Suprapubic skin (tissue), 4 donors: ENCODE measurements around the gene TRIM25. TPM values are rescaled to one million over a fixed set of nuclear protein-coding genes. Genes with fewer than 3 reads are reported as not detected.
A peak's percentile ranks its signal among the peaks of the same experiment; 100 is the strongest.
"Not testable (repeated sequence)": the region's sequence is repeated elsewhere in the genome, so short reads cannot be mapped to it uniquely, and the experiment has no call there.

Source experiments
- DNase-seq, 2 donors: peaks; one replicate each; pipeline ENCODE4 v3.0.0-alpha.2; 2019; ENCODE audit warnings: low spot score in 2 of 2
- H3K27ac ChIP-seq: fragments of 200-600 bp; sonication (generic); one replicate; pipeline ENCODE4 v1.5.1; 2019
- H3K27me3 ChIP-seq: fragments of 200-600 bp; sonication (generic); one replicate; pipeline ENCODE4 v1.5.1; 2019
- H3K36me3 ChIP-seq: fragments of 200-600 bp; sonication (generic); one replicate; pipeline ENCODE4 v1.5.1; 2019
- H3K4me1 ChIP-seq: fragments of 200-600 bp; sonication (generic); one replicate; pipeline ENCODE4 v1.5.1; 2019
- H3K4me3 ChIP-seq: fragments of 200-600 bp; sonication (generic); one replicate; pipeline ENCODE4 v1.5.1; 2019; ENCODE audit warnings: mild to moderate bottlenecking
- H3K9me3 ChIP-seq: fragments of 200-600 bp; sonication (generic); one replicate; pipeline ENCODE4 v1.5.1; 2019
- EP300 ChIP-seq: sonication (generic); formaldehyde crosslinking; IDR thresholded peaks from one replicate; pipeline ENCODE4 v1.6.1; 2017; ENCODE audit warnings: antibody characterized with exemption
- POLR2A ChIP-seq, 2 donors: fragments of 450-650 bp; IDR thresholded peaks; one replicate each; pipeline ENCODE4 v1.6.1; 2017; ENCODE audit warnings: antibody characterized with exemption in 2 of 2, mild to moderate bottlenecking in 2 of 2, moderate library complexity in 2 of 2
- POLR2AphosphoS5 ChIP-seq, 3 donors: sonication (generic); formaldehyde crosslinking; IDR thresholded peaks; one replicate each; pipeline ENCODE4 v1.6.1; 2017; ENCODE audit warnings: antibody characterized with exemption in 3 of 3
- WGBS: methylation state at CpG from one replicate; pipeline ENCODE4 v1.1.5; 2018; 5-methylcytosine and 5-hydroxymethylcytosine counted together
- total RNA-seq, 4 donors: library from RNA; depleted of rRNA; stranded (reverse); fragments of >200 nt; gene quantifications; one replicate each; pipeline ENCODE4 v1.1.0, GENCODE V29; 2016
- TF ChIP-seq, protein P1 (sequence below), 2 donors: fragments of 200-600 bp in 1 of 2; fragments of 450-650 bp in 1 of 2; sonication (generic) in 1 of 2; IDR thresholded peaks; one replicate each; pipeline ENCODE4 v1.5.1; 2016 to 2019; ENCODE audit warnings: antibody characterized with exemption in 2 of 2, mild to moderate bottlenecking in 1 of 2, moderate library complexity in 1 of 2

Gene TRIM25
- total RNA-seq, 4 donors from 2014 or later = 39.2 to 175 (median 55.9) TPM

GRCh38 chr17:56948491-56948890 lies 34.6 kb upstream of the TRIM25 start:
- Histone ChIP-seq H3K27ac (no peak overlapping the region), H3K9me3 (no peaks in the 10 kb centered on the region), H3K4me1 (no peaks in the 10 kb centered on the region), H3K36me3 (peaks cover 52% of the 10 kb centered on the region), H3K4me3 (no peak overlapping the region), H3K27me3 (no peaks in the 10 kb centered on the region)
- no peak for DNase-seq
- TF ChIP-seq POLR2A (IDR thresholded peaks at IDR 0.05) = no peak
- 83% methylated on average over 1 of the region's 1 CpG for WGBS

- no peak for DNase-seq
- TF ChIP-seq, protein P1, sequence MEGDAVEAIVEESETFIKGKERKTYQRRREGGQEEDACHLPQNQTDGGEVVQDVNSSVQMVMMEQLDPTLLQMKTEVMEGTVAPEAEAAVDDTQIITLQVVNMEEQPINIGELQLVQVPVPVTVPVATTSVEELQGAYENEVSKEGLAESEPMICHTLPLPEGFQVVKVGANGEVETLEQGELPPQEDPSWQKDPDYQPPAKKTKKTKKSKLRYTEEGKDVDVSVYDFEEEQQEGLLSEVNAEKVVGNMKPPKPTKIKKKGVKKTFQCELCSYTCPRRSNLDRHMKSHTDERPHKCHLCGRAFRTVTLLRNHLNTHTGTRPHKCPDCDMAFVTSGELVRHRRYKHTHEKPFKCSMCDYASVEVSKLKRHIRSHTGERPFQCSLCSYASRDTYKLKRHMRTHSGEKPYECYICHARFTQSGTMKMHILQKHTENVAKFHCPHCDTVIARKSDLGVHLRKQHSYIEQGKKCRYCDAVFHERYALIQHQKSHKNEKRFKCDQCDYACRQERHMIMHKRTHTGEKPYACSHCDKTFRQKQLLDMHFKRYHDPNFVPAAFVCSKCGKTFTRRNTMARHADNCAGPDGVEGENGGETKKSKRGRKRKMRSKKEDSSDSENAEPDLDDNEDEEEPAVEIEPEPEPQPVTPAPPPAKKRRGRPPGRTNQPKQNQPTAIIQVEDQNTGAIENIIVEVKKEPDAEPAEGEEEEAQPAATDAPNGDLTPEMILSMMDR (IDR thresholded peaks at IDR 0.05) = no peak
- Histone ChIP-seq H3K9me3 (no peaks in the 10 kb centered on the region), H3K4me1 (no peaks in the 10 kb centered on the region), H3K27me3 (no peaks in the 10 kb centered on the region), H3K27ac (no peak overlapping the region), H3K36me3 (peaks cover 60% of the 10 kb centered on the region), H3K4me3 (no peak overlapping the region)
- WGBS = 53% methylated on average over 1 of the region's 1 CpG
Measured at GRCh38 chr17:56947741-56948140, 33.9 kb upstream of the TRIM25 start.

DNA sequence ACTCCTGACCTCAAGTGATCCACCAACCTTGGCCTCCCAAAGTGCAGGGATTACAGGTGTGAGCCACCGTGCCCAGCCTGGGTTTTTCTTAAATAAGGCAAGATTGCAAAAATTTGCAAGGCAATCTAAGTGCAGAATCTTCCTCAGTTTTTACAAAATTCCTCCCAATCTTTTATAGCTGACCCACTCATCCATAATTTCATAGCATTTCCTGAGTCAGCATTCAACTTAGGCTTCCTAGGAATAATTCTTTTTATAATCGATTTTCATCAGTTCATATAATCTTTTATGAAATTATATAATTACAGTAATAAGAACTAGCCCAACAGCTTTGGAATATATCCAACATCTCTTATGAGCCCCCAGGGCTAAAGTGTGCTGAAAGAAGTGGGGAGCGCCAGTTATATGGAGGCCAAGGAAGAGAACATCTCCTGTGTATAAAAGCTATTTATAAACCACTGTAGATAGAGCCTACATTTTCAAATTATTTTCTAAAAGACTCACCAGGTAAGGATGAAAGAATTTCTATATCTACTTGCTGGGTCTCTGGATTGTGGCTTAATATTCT lies 32.2 kb upstream of the TRIM25 start:
- H3K36me3 ChIP-seq = peaks cover 75% of the 10 kb centered on the region
- 88% methylated on average over 3 of the region's 3 CpGs for WGBS
- no peak overlapping the region for H3K27ac ChIP-seq
- no peaks in the 10 kb centered on the region for H3K9me3 ChIP-seq
- no peaks in the 10 kb centered on the region for H3K4me1 ChIP-seq
- no peak overlapping the region for H3K4me3 ChIP-seq
- no peaks in the 10 kb centered on the region for H3K27me3 ChIP-seq
- DNase-seq = no peak
- TF ChIP-seq POLR2AphosphoS5 (IDR thresholded peaks at IDR 0.05) (no peak), EP300 (no peak), POLR2A (IDR thresholded peaks at IDR 0.05) (no peak)
- TF ChIP-seq, protein P1 (IDR thresholded peaks at IDR 0.05) = no peak

GRCh38 chr17:56943505-56944125 lies 29.8 kb upstream of the TRIM25 start:
- TF ChIP-seq, protein P1 (IDR thresholded peaks at IDR 0.05) = no peak
- TF ChIP-seq POLR2A (IDR thresholded peaks at IDR 0.05) (no peak), EP300 (no peak), POLR2AphosphoS5 (IDR thresholded peaks at IDR 0.05) (no peak)
- Histone ChIP-seq H3K4me3 (no peak overlapping the region), H3K27ac (no peak overlapping the region), H3K27me3 (no peaks in the 10 kb centered on the region), H3K36me3 (peaks cover 68% of the 10 kb centered on the region), H3K9me3 (no peaks in the 10 kb centered on the region), H3K4me1 (no peaks in the 10 kb centered on the region)
- DNase-seq = no peak
- 92% methylated on average over 10 of the region's 10 CpGs for WGBS

DNA sequence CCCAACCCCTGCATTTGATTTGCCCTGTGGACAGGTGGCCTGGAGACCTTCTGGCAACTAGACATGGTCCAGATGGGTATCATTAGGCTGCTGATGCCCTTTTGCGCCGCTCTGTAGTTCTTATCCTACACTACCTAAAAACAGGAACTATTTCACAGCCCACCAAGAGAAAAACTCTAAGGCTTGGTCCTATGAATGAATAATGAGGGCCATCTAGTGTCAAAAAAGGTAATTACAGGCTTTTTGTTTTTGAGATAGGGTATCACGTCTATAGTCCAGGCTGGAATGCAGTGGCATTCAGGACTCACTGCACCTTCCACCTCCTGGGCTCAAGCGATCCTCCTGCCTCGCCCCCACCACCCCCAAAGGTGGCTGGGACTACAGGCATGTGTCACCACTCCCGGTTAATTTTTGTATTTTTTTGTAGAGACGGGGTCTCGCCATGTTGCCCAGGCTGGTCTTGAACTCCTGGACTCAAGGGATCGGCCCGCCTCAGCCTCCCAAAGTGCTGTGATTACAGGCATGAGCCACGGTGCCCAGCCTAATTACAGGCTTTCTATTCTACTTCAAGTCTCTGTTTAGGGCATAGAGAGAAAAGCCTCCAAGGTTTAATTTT lies 26.1 kb upstream of the TRIM25 start:
- Histone ChIP-seq H3K27me3 (no peaks in the 10 kb centered on the region), H3K36me3 (peaks cover 53% of the 10 kb centered on the region)

GRCh38 chr17:56938206-56938605 lies 24.4 kb upstream of the TRIM25 start:
- H3K36me3 ChIP-seq = peaks cover 42% of the 10 kb centered on the region
- not testable (repeated sequence) for DNase-seq, H3K4me3 ChIP-seq, H3K27me3 ChIP-seq, H3K27ac ChIP-seq, H3K9me3 ChIP-seq, H3K4me1 ChIP-seq
- 79% methylated on average over 5 of the region's 5 CpGs for WGBS

More for the DNA sequence above, 26.1 kb upstream of the TRIM25 start:
- WGBS = 60% methylated on average over 11 of the region's 11 CpGs
- TF ChIP-seq, protein P1 (IDR thresholded peaks at IDR 0.05) = peak; percentile 42 to 57
- no peak for TF ChIP-seq POLR2AphosphoS5 (IDR thresholded peaks at IDR 0.05)
- DNase-seq = no peak
- H3K4me1 ChIP-seq = no peaks in the 10 kb centered on the region
- no peak overlapping the region for H3K4me3 ChIP-seq
- no peaks in the 10 kb centered on the region for H3K9me3 ChIP-seq
- H3K27ac ChIP-seq = no peak overlapping the region
